Measurements from ENCODE around the gene IL4R. TPM values are rescaled to one million over a fixed set of nuclear protein-coding genes. Genes with fewer than 3 reads are reported as not detected.

IL4R gene
- total and polyA plus RNA-seq, 2 of the 8 experiments (the other 6 are each of a cell fraction or from before 2014, with no cell fraction given) = 29.1 to 29.4 TPM

DNA sequence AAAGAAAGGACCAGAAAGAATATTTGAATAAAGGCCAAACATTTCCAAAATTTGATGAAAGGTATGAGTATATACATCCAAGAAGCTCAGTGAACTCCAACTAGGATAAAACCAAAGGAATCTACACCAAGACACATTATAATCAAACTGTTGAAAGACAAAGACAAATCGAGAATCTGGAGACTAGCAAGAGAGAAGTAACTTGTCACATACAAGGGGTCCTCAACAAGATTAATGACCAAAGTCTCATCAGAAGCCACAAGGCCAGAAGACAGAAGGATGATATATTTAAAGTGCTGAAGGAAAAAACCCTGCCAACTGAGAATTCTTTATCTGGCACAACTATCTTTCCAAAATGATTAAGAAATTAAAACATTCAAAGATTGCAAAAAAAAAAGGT is 78.9 kb downstream of the IL4R start (continued):
- TF ChIP-seq CHD7 (IDR thresholded peaks at IDR 0.05; ENCODE audit: insufficient replicate concordance, low read length) = no peak
- TF ChIP-seq, protein P1, sequence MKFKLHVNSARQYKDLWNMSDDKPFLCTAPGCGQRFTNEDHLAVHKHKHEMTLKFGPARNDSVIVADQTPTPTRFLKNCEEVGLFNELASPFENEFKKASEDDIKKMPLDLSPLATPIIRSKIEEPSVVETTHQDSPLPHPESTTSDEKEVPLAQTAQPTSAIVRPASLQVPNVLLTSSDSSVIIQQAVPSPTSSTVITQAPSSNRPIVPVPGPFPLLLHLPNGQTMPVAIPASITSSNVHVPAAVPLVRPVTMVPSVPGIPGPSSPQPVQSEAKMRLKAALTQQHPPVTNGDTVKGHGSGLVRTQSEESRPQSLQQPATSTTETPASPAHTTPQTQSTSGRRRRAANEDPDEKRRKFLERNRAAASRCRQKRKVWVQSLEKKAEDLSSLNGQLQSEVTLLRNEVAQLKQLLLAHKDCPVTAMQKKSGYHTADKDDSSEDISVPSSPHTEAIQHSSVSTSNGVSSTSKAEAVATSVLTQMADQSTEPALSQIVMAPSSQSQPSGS (IDR thresholded peaks at IDR 0.05; ENCODE audit: low read length) = no peak
- no peak for TF ChIP-seq SUZ12 (IDR thresholded peaks at IDR 0.05; ENCODE audit: low read length)
- TF ChIP-seq EP300 (IDR thresholded peaks at IDR 0.05; ENCODE audit: borderline replicate concordance in 1 of 2, low read depth in 2 of 2, low read length in 2 of 2) = no peak
- no peak for TF ChIP-seq RBBP5 (IDR thresholded peaks at IDR 0.05; ENCODE audit: borderline replicate concordance, low read depth, low read length)
- no peak for TF ChIP-seq CTBP2 (IDR thresholded peaks at IDR 0.05; ENCODE audit: borderline replicate concordance, insufficient read depth, insufficient read length, low read length)
- TF ChIP-seq ZNF274 (IDR thresholded peaks at IDR 0.05; ENCODE audit: borderline replicate concordance, extremely low read depth, low read length) = no peak

All from H1 (cell line).